Uterus (tissue), 2 donors: Measurements from ENCODE around the gene AMY1C.
"Not testable (repeated sequence)": the region's sequence is repeated elsewhere in the genome, so short reads cannot be mapped to it uniquely, and the experiment has no call there.

ENCODE experiments used
- POLR2A ChIP-seq, 2 donors: fragments of 450-650 bp; IDR thresholded peaks; one replicate each; pipeline ENCODE4 v1.6.1; 2016; ENCODE audit warnings: antibody characterized with exemption in 2 of 2, mild to moderate bottlenecking in 1 of 2, moderate library complexity in 1 of 2
- TF ChIP-seq, protein P1 (sequence below), 4 experiments: fragments of 200-600 bp in 2 of 4; fragments of 450-650 bp in 2 of 4; sonication (generic) in 2 of 4; IDR thresholded peaks; one replicate each; pipeline ENCODE4 v1.5.1; 2016 to 2019; ENCODE audit warnings: antibody characterized with exemption in 4 of 4, mild to moderate bottlenecking in 2 of 4, moderate library complexity in 1 of 4

DNA sequence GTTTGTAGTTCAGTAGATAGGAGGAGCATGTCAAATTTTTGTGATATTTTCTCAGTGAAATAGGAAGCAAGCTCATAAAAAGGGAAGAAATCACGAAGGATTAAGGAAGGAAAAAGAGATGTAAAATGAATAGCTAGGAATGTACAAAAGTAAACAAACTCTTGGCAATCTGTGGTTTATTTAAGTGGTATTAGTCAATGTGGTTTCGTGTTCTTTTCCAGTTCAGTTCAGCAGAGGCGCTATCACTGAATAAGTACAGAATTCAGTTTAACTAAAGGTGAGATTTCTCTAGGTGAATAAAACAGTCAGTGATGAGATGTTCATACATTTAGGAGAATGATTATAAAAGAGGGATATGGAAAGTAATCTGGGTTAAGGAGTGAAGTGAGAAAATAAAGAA, 11.7 kb upstream of the AMY1C start:
- TF ChIP-seq, protein P1, sequence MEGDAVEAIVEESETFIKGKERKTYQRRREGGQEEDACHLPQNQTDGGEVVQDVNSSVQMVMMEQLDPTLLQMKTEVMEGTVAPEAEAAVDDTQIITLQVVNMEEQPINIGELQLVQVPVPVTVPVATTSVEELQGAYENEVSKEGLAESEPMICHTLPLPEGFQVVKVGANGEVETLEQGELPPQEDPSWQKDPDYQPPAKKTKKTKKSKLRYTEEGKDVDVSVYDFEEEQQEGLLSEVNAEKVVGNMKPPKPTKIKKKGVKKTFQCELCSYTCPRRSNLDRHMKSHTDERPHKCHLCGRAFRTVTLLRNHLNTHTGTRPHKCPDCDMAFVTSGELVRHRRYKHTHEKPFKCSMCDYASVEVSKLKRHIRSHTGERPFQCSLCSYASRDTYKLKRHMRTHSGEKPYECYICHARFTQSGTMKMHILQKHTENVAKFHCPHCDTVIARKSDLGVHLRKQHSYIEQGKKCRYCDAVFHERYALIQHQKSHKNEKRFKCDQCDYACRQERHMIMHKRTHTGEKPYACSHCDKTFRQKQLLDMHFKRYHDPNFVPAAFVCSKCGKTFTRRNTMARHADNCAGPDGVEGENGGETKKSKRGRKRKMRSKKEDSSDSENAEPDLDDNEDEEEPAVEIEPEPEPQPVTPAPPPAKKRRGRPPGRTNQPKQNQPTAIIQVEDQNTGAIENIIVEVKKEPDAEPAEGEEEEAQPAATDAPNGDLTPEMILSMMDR (IDR thresholded peaks at IDR 0.05), result not testable (repeated sequence)
- not testable (repeated sequence) for TF ChIP-seq POLR2A (IDR thresholded peaks at IDR 0.05)
